Loucy (cell line): ENCODE measurements around the gene RCOR1.

Experiments used
- H2AFZ ChIP-seq: fragments of 200-600 bp; sonication (generic); 2 replicates; pipeline ENCODE4 v1.6.0; 2016; ENCODE audit warnings: antibody characterized with exemption, mild to moderate bottlenecking, low read length, moderate library complexity
- H3F3A ChIP-seq: fragments of 200-600 bp; 2 replicates; pipeline ENCODE4 v1.6.0; 2016; ENCODE audit warnings: antibody characterized with exemption, low read depth, mild to moderate bottlenecking
- H3K27me3 ChIP-seq: fragments of 200-600 bp; sonication (generic); 2 replicates; pipeline ENCODE4 v1.6.1; 2014; ENCODE audit warnings: low read length, mild to moderate bottlenecking; ENCODE audit not compliant: insufficient read depth, poor library complexity, severe bottlenecking
- H3K36me3 ChIP-seq: fragments of 200-600 bp; sonication (generic); 2 replicates; pipeline ENCODE4 v1.6.1; 2016; ENCODE audit warnings: low read length; ENCODE audit not compliant: insufficient read depth
- H3K4me1 ChIP-seq: fragments of 200-600 bp; sonication (generic); 2 replicates; pipeline ENCODE4 v1.5.1; 2014; ENCODE audit warnings: low read length, mild to moderate bottlenecking; ENCODE audit not compliant: insufficient read depth, poor library complexity, severe bottlenecking
- H3K4me2 ChIP-seq: fragments of 200-600 bp; sonication (generic); 2 replicates; pipeline ENCODE4 v1.6.0; 2014; ENCODE audit warnings: antibody characterized with exemption, low read length, low read depth, mild to moderate bottlenecking; ENCODE audit not compliant: poor library complexity, severe bottlenecking
- H3K4me3 ChIP-seq: fragments of 200-600 bp; sonication (generic); 2 replicates; pipeline ENCODE4 v1.5.1; 2014; ENCODE audit warnings: low read length, mild to moderate bottlenecking, mixed read lengths; ENCODE audit not compliant: poor library complexity, severe bottlenecking
- H3K79me2 ChIP-seq: fragments of 200-600 bp; sonication (generic); 2 replicates; pipeline ENCODE4 v1.6.1; 2014; ENCODE audit warnings: low read length; ENCODE audit not compliant: insufficient read depth
- H3K9ac ChIP-seq: fragments of 200-600 bp; sonication (generic); 2 replicates; pipeline ENCODE4 v1.6.0; 2014; ENCODE audit warnings: mild to moderate bottlenecking, low read depth, low read length, moderate library complexity; ENCODE audit not compliant: poor library complexity, severe bottlenecking
- H3K9me2 ChIP-seq: fragments of 200-600 bp; sonication (generic); replicated peaks from 2 replicates; pipeline ENCODE4 v1.6.1; 2016; ENCODE audit warnings: low read depth, low read length, mixed read lengths
- H3K9me3 ChIP-seq: fragments of 200-600 bp; sonication (generic); 2 replicates; pipeline ENCODE4 v1.6.1; 2014; ENCODE audit warnings: mild to moderate bottlenecking, antibody characterized with exemption, low read length, low read depth; ENCODE audit not compliant: insufficient read depth
- H4K20me1 ChIP-seq: fragments of 200-600 bp; sonication (generic); 2 replicates; pipeline ENCODE4 v1.6.0; 2014; ENCODE audit warnings: antibody characterized with exemption, low read length, mild to moderate bottlenecking; ENCODE audit not compliant: insufficient read depth, poor library complexity, severe bottlenecking
- EZH2phosphoT487 ChIP-seq: fragments of 200-600 bp; IDR thresholded peaks from 2 replicates; pipeline ENCODE4 v1.6.1; 2018; ENCODE audit warnings: antibody characterized with exemption, mild to moderate bottlenecking, moderate library complexity, borderline replicate concordance
- TF ChIP-seq, protein P1 (sequence below): fragments of 200-600 bp; sonication (generic); conservative IDR thresholded peaks from 2 replicates; pipeline ENCODE4 v1.5.1; 2014; ENCODE audit warnings: mild to moderate bottlenecking, antibody characterized with exemption, low read length

Gene RCOR1

GRCh38 chr14:102678394-102678793 is 85.9 kb downstream of the RCOR1 start:
- Histone ChIP-seq H4K20me1 (peaks cover 26% of the 10 kb centered on the region), H3K4me1 (no peaks in the 10 kb centered on the region), H3K79me2 (peaks cover 68% of the 10 kb centered on the region), H3K9ac (no peak overlapping the region), H3K9me3 (no peaks in the 10 kb centered on the region), H2AFZ (no peak overlapping the region), H3K4me3 (no peak overlapping the region), H3K9me2 (no peaks in the 10 kb centered on the region), H3K36me3 (peaks cover 16% of the 10 kb centered on the region; the same call in 1 of the 2 replicates), H3F3A (no peaks in the 10 kb centered on the region), H3K27me3 (no peaks in the 10 kb centered on the region), H3K4me2 (no peak overlapping the region)
- TF ChIP-seq, protein P1, sequence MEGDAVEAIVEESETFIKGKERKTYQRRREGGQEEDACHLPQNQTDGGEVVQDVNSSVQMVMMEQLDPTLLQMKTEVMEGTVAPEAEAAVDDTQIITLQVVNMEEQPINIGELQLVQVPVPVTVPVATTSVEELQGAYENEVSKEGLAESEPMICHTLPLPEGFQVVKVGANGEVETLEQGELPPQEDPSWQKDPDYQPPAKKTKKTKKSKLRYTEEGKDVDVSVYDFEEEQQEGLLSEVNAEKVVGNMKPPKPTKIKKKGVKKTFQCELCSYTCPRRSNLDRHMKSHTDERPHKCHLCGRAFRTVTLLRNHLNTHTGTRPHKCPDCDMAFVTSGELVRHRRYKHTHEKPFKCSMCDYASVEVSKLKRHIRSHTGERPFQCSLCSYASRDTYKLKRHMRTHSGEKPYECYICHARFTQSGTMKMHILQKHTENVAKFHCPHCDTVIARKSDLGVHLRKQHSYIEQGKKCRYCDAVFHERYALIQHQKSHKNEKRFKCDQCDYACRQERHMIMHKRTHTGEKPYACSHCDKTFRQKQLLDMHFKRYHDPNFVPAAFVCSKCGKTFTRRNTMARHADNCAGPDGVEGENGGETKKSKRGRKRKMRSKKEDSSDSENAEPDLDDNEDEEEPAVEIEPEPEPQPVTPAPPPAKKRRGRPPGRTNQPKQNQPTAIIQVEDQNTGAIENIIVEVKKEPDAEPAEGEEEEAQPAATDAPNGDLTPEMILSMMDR: no peak
- no peak for TF ChIP-seq EZH2phosphoT487

- no peak overlapping the region for H3K9ac ChIP-seq
- H3K36me3 ChIP-seq: peaks cover 23% of the 10 kb centered on the region
- no peaks in the 10 kb centered on the region for H3K9me3 ChIP-seq
- H3K4me2 ChIP-seq: no peak overlapping the region
- TF ChIP-seq, protein P1: no peak
- no peak for TF ChIP-seq EZH2phosphoT487
- no peak overlapping the region for H3K4me3 ChIP-seq
- no peaks in the 10 kb centered on the region for H3K27me3 ChIP-seq
- H3K9me2 ChIP-seq: no peaks in the 10 kb centered on the region
- no peak overlapping the region for H2AFZ ChIP-seq
- H3K4me1 ChIP-seq: no peaks in the 10 kb centered on the region
- H3F3A ChIP-seq: no peaks in the 10 kb centered on the region
- peaks cover 20% of the 10 kb centered on the region for H4K20me1 ChIP-seq
- peaks cover 84% of the 10 kb centered on the region for H3K79me2 ChIP-seq
Measured at GRCh38 chr14:102683399-102684297, 91.2 kb downstream of the RCOR1 start.

DNA sequence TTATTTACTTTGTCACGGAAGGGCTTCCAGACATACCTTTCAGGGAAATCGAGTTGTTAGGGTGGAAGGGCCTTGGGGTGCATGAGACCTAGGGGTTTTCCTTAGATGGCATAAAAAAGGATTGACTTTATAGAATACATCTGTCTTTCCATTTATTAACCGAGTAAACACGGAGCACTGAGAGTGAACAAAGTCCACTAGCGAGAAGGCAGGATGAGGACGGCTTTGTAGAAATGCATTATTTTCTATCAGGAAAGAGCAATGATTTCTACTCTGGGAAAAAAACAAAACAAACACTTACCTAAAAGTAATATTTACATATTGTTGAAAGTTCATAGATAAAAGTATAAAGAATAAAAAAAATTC is 91.8 kb downstream of the RCOR1 start:
- TF ChIP-seq EZH2phosphoT487: no peak
- TF ChIP-seq, protein P1: no peak
- no peak overlapping the region for H3K4me2 ChIP-seq
- no peaks in the 10 kb centered on the region for H3K27me3 ChIP-seq
- no peaks in the 10 kb centered on the region for H3K9me3 ChIP-seq
- no peaks in the 10 kb centered on the region for H3K9me2 ChIP-seq
- peaks cover 16% of the 10 kb centered on the region for H4K20me1 ChIP-seq
- no peaks in the 10 kb centered on the region for H3K4me1 ChIP-seq
- H3K79me2 ChIP-seq: peaks cover 84% of the 10 kb centered on the region
- H3K9ac ChIP-seq: no peak overlapping the region
- H3K36me3 ChIP-seq: peaks cover 23% of the 10 kb centered on the region
- no peaks in the 10 kb centered on the region for H3F3A ChIP-seq
- H2AFZ ChIP-seq: no peak overlapping the region
- no peak overlapping the region for H3K4me3 ChIP-seq
